Measurements from ENCODE around the gene MAP1S. TPM values are rescaled to one million over a fixed set of nuclear protein-coding genes. Genes with fewer than 3 reads are reported as not detected.

Gene MAP1S
- total and polyA plus RNA-seq, 2 of the 8 experiments (the other 6 are each of a cell fraction or from before 2014, with no cell fraction given), result 66.7 to 115 TPM

DNA sequence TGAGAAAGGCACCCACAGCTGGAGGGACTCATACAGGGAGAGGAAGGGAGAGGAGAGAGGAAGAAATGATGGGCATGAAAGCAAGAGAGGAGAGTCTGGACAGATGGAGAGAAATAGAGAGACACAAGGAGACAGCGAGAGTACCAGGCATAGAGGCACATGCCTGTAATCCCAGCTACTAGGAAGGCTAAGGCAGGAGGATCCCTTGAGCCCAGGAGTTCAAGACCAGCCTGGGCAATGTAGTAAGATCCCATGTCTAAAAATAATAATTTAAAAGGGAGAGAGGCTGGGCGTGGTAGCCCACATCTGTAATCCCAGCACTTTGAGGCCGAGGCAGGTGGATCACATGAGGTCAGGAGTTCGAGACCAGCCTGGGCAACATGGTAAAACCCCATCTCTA, 40.4 kb upstream of the MAP1S start (continued):
- no peak for TF ChIP-seq CREB1 (IDR thresholded peaks at IDR 0.05)
- no peak for TF ChIP-seq CTBP2 (IDR thresholded peaks at IDR 0.05; ENCODE audit: borderline replicate concordance, insufficient read depth, insufficient read length, low read length)
- no peak for TF ChIP-seq SP2 (IDR thresholded peaks at IDR 0.05; ENCODE audit: low read length)
- no peak for TF ChIP-seq TAF1 (IDR thresholded peaks at IDR 0.05; ENCODE audit: low read depth, low read length)
- TF ChIP-seq SIRT6 (IDR thresholded peaks at IDR 0.05; ENCODE audit: low read length), result no peak
